ENCODE results near the gene NR1I3. TPM values are rescaled to one million over a fixed set of nuclear protein-coding genes. Genes with fewer than 3 reads are reported as not detected.

Gene NR1I3
- total RNA-seq, 1 donor from 2014 or later, result not detected

GRCh38 chr1:161195171-161195570 lies 42.8 kb downstream of the NR1I3 start:
- TF ChIP-seq CTCF (conservative IDR thresholded peaks at IDR 0.05; ENCODE audit: low read depth, low read length), result no peak
- H3K4me3 ChIP-seq (ENCODE audit: low read depth, low read length), result no peak overlapping the region
- no peak for DNase-seq (ENCODE audit: low read depth)

DNA sequence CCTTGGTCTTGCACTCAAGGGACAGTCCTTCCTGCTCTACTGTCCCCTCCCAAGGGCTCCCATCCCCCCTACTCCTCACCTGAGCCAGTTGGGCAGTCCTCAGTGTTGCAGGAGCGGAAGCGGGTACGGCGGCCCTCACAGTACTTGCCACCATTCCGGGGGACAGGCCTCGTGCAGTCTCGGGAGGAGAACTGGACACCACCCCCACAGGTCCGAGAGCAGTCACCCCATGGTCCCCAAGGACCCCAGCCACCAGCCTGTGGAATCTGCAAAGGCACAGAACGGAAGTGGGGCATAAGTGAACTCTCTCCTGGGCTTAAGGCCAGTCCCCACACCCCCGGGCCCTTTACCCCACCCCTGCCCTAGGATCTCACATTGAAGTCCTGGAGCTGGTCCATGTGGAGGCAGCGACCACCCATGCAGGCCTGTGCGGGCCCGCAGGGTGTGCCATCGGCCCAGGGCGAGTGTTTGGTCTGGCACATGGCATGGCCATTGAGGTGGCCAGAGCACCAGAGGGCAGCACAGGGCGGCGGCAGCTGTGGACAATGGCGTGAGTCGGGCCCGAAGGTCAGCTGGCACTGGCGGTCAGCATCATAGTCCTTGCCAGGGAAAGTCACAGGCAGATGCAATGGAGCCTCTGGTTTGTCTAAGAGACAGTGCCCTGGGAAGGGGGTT lies 44.3 kb downstream of the NR1I3 start:
- TF ChIP-seq CTCF (conservative IDR thresholded peaks at IDR 0.05; ENCODE audit: low read depth, low read length), result peak; percentile 45
- DNase-seq (ENCODE audit: low read depth), result no peak
- no peak overlapping the region for H3K4me3 ChIP-seq (ENCODE audit: low read depth, low read length)

DNA sequence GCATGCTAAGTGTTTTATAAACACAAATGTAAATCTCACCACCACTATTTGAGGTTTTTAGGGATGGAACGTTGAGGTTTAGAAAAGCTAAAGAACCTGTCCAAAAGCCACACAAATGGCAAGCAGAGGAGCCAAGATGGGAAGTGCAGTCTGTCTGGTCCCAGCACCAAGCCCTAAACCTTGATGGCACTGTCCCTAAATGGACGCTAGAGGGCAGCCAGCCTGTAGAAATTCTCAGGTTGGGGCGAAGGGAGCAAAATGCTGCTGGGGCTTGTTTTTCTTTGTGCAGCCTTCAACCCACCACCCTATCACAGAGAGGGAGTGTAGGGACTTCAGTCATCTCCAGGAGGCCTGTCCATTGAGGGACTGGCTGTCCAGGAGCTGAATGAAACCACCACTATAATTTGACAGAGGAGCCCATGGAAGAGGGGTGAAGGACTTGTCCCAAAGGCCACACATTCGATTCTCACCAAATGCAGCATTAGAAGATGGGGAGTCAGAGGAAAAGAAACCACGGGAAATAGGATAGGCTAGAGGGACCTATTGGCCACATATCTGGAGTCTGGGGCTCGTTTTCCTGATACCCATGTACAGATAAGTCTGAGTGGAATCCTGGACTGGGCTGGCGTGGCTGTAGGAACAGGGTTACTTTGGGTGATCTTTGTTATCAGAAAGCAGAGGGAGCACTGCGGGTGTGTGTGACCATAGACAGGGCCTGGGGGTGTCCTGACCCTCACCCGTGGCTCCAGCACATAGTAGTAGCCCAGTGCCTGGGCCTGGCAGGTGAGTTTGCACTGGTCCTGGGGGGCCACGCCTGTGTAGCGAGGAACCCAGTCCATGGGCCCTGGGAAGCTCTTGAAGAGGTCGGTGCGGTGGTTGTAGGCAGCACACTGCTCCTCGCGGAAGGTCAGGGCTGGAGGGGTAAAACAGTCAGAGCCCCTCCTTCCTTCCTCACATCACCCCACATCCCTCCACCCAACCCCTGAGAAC lies 45.2 kb downstream of the NR1I3 start:
- no peak for DNase-seq (ENCODE audit: low read depth)
- peak; percentile 92 for TF ChIP-seq CTCF (conservative IDR thresholded peaks at IDR 0.05; ENCODE audit: low read depth, low read length)
- no peak overlapping the region for H3K4me3 ChIP-seq (ENCODE audit: low read depth, low read length)

GRCh38 chr1:161191971-161192370 lies 46.0 kb downstream of the NR1I3 start:
- no peak overlapping the region for H3K4me3 ChIP-seq (ENCODE audit: low read depth, low read length)
- no peak for DNase-seq (ENCODE audit: low read depth)
- no peak for TF ChIP-seq CTCF (conservative IDR thresholded peaks at IDR 0.05; ENCODE audit: low read depth, low read length)

DNA sequence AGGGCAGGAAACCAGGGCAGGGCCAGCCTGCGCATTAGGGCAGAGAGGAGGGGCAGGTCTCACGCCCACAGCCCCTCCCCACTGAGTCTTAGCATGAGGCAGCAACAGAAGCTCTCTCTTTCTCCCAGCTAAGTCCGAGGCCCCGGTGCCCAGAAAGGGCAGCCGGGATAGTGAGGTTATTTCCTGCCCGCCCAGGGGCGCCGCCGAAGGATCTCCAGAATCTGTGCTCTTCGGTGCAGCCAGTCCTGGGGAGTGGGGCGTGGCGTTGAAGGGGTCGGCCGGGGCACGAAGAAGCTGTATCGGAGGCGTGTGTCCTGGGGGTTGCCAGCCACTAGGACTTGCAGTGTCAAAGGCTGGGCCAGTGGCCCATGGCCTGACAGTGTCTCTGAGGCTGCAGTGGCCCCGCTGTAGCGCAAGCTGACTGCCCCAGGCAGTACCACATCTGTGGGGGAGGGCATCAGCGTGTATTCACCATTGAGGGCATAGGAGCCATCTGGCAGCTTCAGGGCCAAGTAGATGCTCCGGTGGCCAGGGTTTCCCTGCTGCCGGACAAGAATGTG lies 47.0 kb downstream of the NR1I3 start:
- TF ChIP-seq CTCF (conservative IDR thresholded peaks at IDR 0.05; ENCODE audit: low read depth, low read length), result no peak
- DNase-seq (ENCODE audit: low read depth), result no peak
- no peak overlapping the region for H3K4me3 ChIP-seq (ENCODE audit: low read depth, low read length)

- no peak overlapping the region for H3K4me3 ChIP-seq (ENCODE audit: low read depth, low read length)
- DNase-seq (ENCODE audit: low read depth), result no peak
- no peak for TF ChIP-seq CTCF (conservative IDR thresholded peaks at IDR 0.05; ENCODE audit: low read depth, low read length)
These were observed 49.0 kb downstream of the NR1I3 start for GRCh38 chr1:161189036-161189435.

Measured in epithelial cell of proximal tubule (primary cell).